GM13977 (cell line): ENCODE measurements around the gene BMPR1B.
"Not testable (repeated sequence)": the region's sequence is repeated elsewhere in the genome, so short reads cannot be mapped to it uniquely, and the experiment has no call there.

Experiments used
- DNase-seq: peaks from one replicate; pipeline ENCODE4 v3.0.0; 2012; ENCODE audit warnings: low spot score
- CTCF ChIP-seq: IDR thresholded peaks from 2 replicates; pipeline ENCODE4 v1.5.1; 2012; ENCODE audit warnings: mild to moderate bottlenecking, control low read depth; ENCODE audit not compliant: insufficient read depth; ENCODE audit errors: extremely low read depth, missing control alignments
- in situ Hi-C: fragments of 300-500 bp; cut with MboI; formaldehyde crosslinking; loops from one replicate; pipeline ENCODE4 v1.12.0; 2022; ENCODE audit warnings: low sequenced_read_pairs, low pct_unique_long_range_greater_than_20kb, mixed read lengths, inconsistent platforms; ENCODE audit not compliant: unreplicated experiment

Gene BMPR1B

GRCh38 chr4:95129821-95130311, 372.1 kb downstream of the BMPR1B start:
- DNase-seq = no peak
- no peak for TF ChIP-seq CTCF

GRCh38 chr4:95134016-95134415, 376.3 kb downstream of the BMPR1B start:
- in situ Hi-C loops, DNase-seq: not testable (repeated sequence)

More at GRCh38 chr4:95129821-95130311, 372.1 kb downstream of the BMPR1B start:
- in situ Hi-C loops = no loop called here

- DNase-seq, in situ Hi-C loops: not testable (repeated sequence)
Measured at GRCh38 chr4:95139424-95139823, 381.7 kb downstream of the BMPR1B start.

GRCh38 chr4:95141361-95141760, 383.6 kb downstream of the BMPR1B start:
- no peak for DNase-seq
- no peak for TF ChIP-seq CTCF
- in situ Hi-C loops = no loop called here

DNA sequence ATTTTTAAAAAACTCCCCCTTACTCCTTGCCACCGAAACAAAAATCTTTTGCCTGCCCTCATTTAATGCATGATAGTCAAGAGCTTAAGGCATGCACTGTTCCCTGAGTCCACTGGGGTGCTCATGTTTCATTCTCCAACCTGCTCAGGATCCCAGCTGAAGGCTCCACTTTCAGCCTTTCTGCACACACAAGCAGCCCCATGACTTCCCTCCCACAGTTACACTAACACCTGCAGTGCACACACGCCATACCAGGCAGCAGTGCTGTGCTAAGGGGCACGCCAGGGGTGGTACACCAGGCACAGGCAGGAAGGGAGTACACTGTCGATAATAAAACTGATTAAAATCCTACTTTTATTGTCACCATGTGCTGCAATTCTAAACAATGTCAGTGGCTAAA, 385.2 kb downstream of the BMPR1B start:
- TF ChIP-seq CTCF = no peak
- in situ Hi-C loops = no loop called here
- no peak for DNase-seq

DNA sequence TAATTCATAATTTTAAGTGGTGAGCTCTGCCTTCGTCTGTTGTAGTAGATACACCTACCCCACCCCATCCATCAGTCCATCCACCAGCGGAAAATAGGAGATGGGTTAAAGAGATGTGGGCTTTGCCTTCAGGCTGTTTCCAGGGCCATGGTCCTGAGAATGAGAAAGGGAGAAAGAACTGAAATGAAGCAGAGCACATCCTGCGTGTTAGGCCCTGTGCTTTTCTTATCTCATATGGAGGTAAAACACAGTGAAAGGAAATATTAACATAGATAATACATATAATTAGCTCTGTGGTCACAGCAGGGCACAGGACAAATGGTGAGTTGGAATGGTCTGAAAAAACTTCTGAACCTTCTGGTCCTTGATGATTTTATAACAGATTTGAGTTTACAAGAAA, 393.5 kb downstream of the BMPR1B start:
- TF ChIP-seq CTCF = no peak
- no peak for DNase-seq
- in situ Hi-C loops = no loop called here

GRCh38 chr4:95153182-95153581, 395.4 kb downstream of the BMPR1B start:
- DNase-seq = no peak
- no peak for TF ChIP-seq CTCF
- in situ Hi-C loops = no loop called here
